CD4-positive, alpha-beta T cell (primary cell): ENCODE data around the gene SLAMF8. TPM values are rescaled to one million over a fixed set of nuclear protein-coding genes. Genes with fewer than 3 reads are reported as not detected.

Experiments
- ATAC-seq: fragments of 200-7000 bp; cut with Tn5 transposase; one replicate; pipeline ENCODE4 v1.10.0; 2022; ENCODE audit warnings: mild to moderate bottlenecking; ENCODE audit not compliant: poor library complexity
- CTCF ChIA-PET: fragments of 350-600 bp; sonication (Branson Sonifier 250); formaldehyde crosslinking; loops from one replicate; lab custom pipeline; 2021; ENCODE audit warnings: antibody characterized with exemption, inconsistent platforms; lab: Charles Lee
- POLR2A ChIA-PET: fragments of 350-600 bp; sonication (Branson Sonifier 250); formaldehyde crosslinking; loops from one replicate; lab custom pipeline; 2021; ENCODE audit warnings: antibody characterized with exemption, inconsistent platforms; lab: Charles Lee
- DNase-seq, 14 experiments: peaks; one replicate each; pipeline ENCODE4 v3.0.0-alpha.2; 2013 to 2020; ENCODE audit warnings: mixed read lengths in 2 of 14
- H3K27ac ChIP-seq, 2 donors: one replicate each; pipeline versions ENCODE4 v1.5.1 to v1.7.0; 2013; ENCODE audit warnings: low read length in 2 of 2, low read depth in 1 of 2, mild to moderate bottlenecking in 1 of 2
- H3K27me3 ChIP-seq, 2 experiments: 1 replicate in 1 of 2; 2 replicates in 1 of 2; pipeline versions ENCODE4 v1.6.1 to v1.7.0; 2013; ENCODE audit warnings: low read length in 2 of 2, control low read depth in 1 of 2, mild to moderate bottlenecking in 1 of 2, moderate library complexity in 1 of 2; ENCODE audit not compliant: insufficient read depth in 2 of 2, control insufficient read depth in 1 of 2
- H3K36me3 ChIP-seq: one replicate; pipeline ENCODE4 v1.6.1; 2013; ENCODE audit warnings: low read length, control low read depth; ENCODE audit not compliant: insufficient read depth
- H3K4me1 ChIP-seq: one replicate; pipeline ENCODE4 v1.6.1; 2013; ENCODE audit warnings: low read length, control low read depth; ENCODE audit not compliant: insufficient read depth
- H3K4me3 ChIP-seq: one replicate; pipeline ENCODE4 v1.5.1; 2013; ENCODE audit warnings: mild to moderate bottlenecking, low read length, moderate library complexity
- H3K9me3 ChIP-seq, 2 experiments: 1 replicate in 1 of 2; 2 replicates in 1 of 2; pipeline versions ENCODE4 v1.6.1 to v1.7.0; 2013; ENCODE audit warnings: low read length in 2 of 2, mild to moderate bottlenecking in 2 of 2, control low read depth in 1 of 2, moderate library complexity in 1 of 2; ENCODE audit not compliant: control insufficient read depth in 1 of 2, insufficient read depth in 1 of 2
- H3K27ac Mint-ChIP-seq: one replicate; pipeline ENCODE4 v1.8.0; 2020; ENCODE audit warnings: mixed read lengths
- H3K27me3 Mint-ChIP-seq: one replicate; pipeline ENCODE4 v1.8.0; 2021; ENCODE audit warnings: mixed read lengths
- H3K36me3 Mint-ChIP-seq: one replicate; pipeline ENCODE4 v1.8.0; 2021; ENCODE audit warnings: low read depth, mixed read lengths
- H3K4me1 Mint-ChIP-seq: one replicate; pipeline ENCODE4 v1.8.0; 2021; ENCODE audit warnings: low read depth, mixed read lengths
- H3K4me3 Mint-ChIP-seq: one replicate; pipeline ENCODE4 v1.8.0; 2020; ENCODE audit warnings: mild to moderate bottlenecking, mixed read lengths
- H3K9me3 Mint-ChIP-seq: one replicate; pipeline ENCODE4 v1.8.0; 2020; ENCODE audit warnings: mixed read lengths
- CTCF ChIP-seq: fragments of 200-600 bp; IDR thresholded peaks from one replicate; pipeline ENCODE4 v1.8.0; 2022; ENCODE audit warnings: antibody characterized with exemption, mild to moderate bottlenecking
- intact Hi-C, 2 experiments: fragments of 100-400 bp; cut with DNase I in 1 of 2; cut with micrococcal nuclease in 1 of 2; formaldehyde crosslinking; loops; one replicate each; pipeline versions ENCODE4 v1.15.1 to v1.9.0; 2023 to 2025; cut with DNase I, micrococcal nuclease
- total RNA-seq, 174 experiments: library from RNA in 2 of 174; stranded (reverse) in 2 of 174; gene quantifications; one replicate each; pipeline ENCODE4 v1.2.3 and lab custom pipeline; 2021 to 2026

The SLAMF8 gene
- total RNA-seq, 2 experiments from 2014 or later = 0.34 TPM; not detected in 1

DNA sequence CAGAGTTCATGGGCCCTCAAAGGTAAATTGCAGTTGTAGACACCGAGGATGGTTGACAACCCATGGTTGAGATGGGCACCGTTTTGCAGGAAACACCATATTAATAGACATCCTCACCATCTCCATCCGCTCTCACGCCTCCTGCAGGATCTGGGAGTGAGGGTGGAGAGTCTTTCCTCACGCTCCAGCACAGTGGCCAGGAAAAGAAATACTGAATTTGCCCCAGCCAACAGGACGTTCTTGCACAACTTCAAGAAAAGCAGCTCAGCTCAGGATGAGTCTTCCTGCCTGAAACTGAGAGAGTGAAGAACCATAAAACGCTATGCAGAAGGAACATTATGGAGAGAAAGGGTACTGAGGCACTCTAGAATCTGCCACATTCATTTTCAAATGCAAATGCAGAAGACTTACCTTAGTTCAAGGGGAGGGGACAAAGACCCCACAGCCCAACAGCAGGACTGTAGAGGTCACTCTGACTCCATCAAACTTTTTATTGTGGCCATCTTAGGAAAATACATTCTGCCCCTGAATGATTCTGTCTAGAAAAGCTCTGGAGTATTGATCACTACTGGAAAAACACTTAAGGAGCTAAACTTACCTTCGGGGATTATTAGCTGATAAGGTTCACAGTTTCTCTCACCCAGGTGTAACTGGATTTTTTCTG is 9.3 kb downstream of the SLAMF8 start:
- Mint-ChIP-seq H3K4me3 (no peak overlapping the region), H3K9me3 (no peaks in the 10 kb centered on the region), H3K27ac (no peak overlapping the region), H3K4me1 (no peaks in the 10 kb centered on the region), H3K27me3 (no peaks in the 10 kb centered on the region), H3K36me3 (peaks cover 9% of the 10 kb centered on the region)
- ChIA-PET CTCF (interaction anchor here (1.6 kb wide), 1 partner anchor 58 kb away, joined by 3 read pairs; no protein-coding TSS in a partner anchor), POLR2A (no interaction called here)
- Histone ChIP-seq H3K9me3 (no peaks in the 10 kb centered on the region), H3K27ac (no peak overlapping the region), H3K27me3 (no peaks in the 10 kb centered on the region), H3K4me1 (no peaks in the 10 kb centered on the region), H3K36me3 (no peaks in the 10 kb centered on the region), H3K4me3 (no peak overlapping the region)
- DNase-seq (no peak), ATAC-seq (no peak)
- intact Hi-C loops = loop anchor here in 1 of 2 experiments (2.0 kb wide), 1 partner anchor 55 kb away; no protein-coding TSS in a partner anchor
- no peak for TF ChIP-seq CTCF

- no peaks in the 10 kb centered on the region for H3K4me1 ChIP-seq
- CTCF ChIA-PET = no interaction called here
- no peak overlapping the region for H3K4me3 ChIP-seq
- no peaks in the 10 kb centered on the region for H3K4me1 Mint-ChIP-seq
- no peaks in the 10 kb centered on the region for H3K27me3 ChIP-seq
- ATAC-seq (no peak), DNase-seq (no peak)
- H3K9me3 Mint-ChIP-seq = no peaks in the 10 kb centered on the region
- POLR2A ChIA-PET = no interaction called here
- H3K36me3 ChIP-seq = no peaks in the 10 kb centered on the region
- no peaks in the 10 kb centered on the region for H3K9me3 ChIP-seq
- TF ChIP-seq CTCF = no peak
- H3K27me3 Mint-ChIP-seq = no peaks in the 10 kb centered on the region
- no peak overlapping the region for H3K4me3 Mint-ChIP-seq
- peaks cover 9% of the 10 kb centered on the region for H3K36me3 Mint-ChIP-seq
- intact Hi-C loops = no loop called here
- H3K27ac Mint-ChIP-seq = no peak overlapping the region
- H3K27ac ChIP-seq = no peak overlapping the region
These were observed 12.0 kb downstream of the SLAMF8 start for GRCh38 chr1:159838715-159839114.

GRCh38 chr1:159839116-159839849 is 12.6 kb downstream of the SLAMF8 start:
- peaks cover 9% of the 10 kb centered on the region for H3K36me3 Mint-ChIP-seq
- no peaks in the 10 kb centered on the region for H3K4me1 ChIP-seq
- H3K4me1 Mint-ChIP-seq = no peaks in the 10 kb centered on the region
- CTCF ChIA-PET = no interaction called here
- POLR2A ChIA-PET = no interaction called here
- no peaks in the 10 kb centered on the region for H3K27me3 Mint-ChIP-seq
- H3K27me3 ChIP-seq = no peaks in the 10 kb centered on the region
- no peak overlapping the region for H3K4me3 Mint-ChIP-seq
- no peak for TF ChIP-seq CTCF
- no peak overlapping the region for H3K27ac Mint-ChIP-seq
- no peaks in the 10 kb centered on the region for H3K36me3 ChIP-seq
- ATAC-seq (no peak), DNase-seq (no peak)
- no peaks in the 10 kb centered on the region for H3K9me3 ChIP-seq
- no peak overlapping the region for H3K27ac ChIP-seq
- H3K9me3 Mint-ChIP-seq = no peaks in the 10 kb centered on the region
- no peak overlapping the region for H3K4me3 ChIP-seq
- intact Hi-C loops = no loop called here
